HepG2 (cell line): Measurements from ENCODE around the gene AHRR. TPM values are rescaled to one million over a fixed set of nuclear protein-coding genes. Genes with fewer than 3 reads are reported as not detected.

Source experiments
- ARID2 ChIP-seq: sonication (generic); formaldehyde crosslinking; IDR thresholded peaks from 2 replicates; pipeline ENCODE4 v1.8.1; 2022; ENCODE audit warnings: mild to moderate bottlenecking, missing genetic modification reagents, borderline replicate concordance
- EED ChIP-seq: sonication (generic); formaldehyde crosslinking; IDR thresholded peaks from 2 replicates; pipeline ENCODE4 v1.5.0; 2020; ENCODE audit warnings: mild to moderate bottlenecking, missing genetic modification reagents
- HDAC2 ChIP-seq: sonication (generic); formaldehyde crosslinking; IDR thresholded peaks from 2 replicates; pipeline ENCODE4 v1.4.0; 2020; ENCODE audit warnings: missing genetic modification reagents
- HIVEP1 ChIP-seq: sonication (generic); formaldehyde crosslinking; IDR thresholded peaks from 2 replicates; pipeline ENCODE4 v1.4.0; 2020; ENCODE audit warnings: mild to moderate bottlenecking, missing genetic modification reagents
- MTA3 ChIP-seq: sonication (generic); formaldehyde crosslinking; IDR thresholded peaks from 2 replicates; pipeline ENCODE4 v1.4.0; 2020; ENCODE audit warnings: missing genetic modification reagents
- NFE2 ChIP-seq: sonication (generic); formaldehyde crosslinking; IDR thresholded peaks from 2 replicates; pipeline ENCODE4 v1.4.0; 2020; ENCODE audit warnings: missing genetic modification reagents
- NR1H2 ChIP-seq: sonication (generic); formaldehyde crosslinking; IDR thresholded peaks from 2 replicates; pipeline ENCODE4 v1.8.1; 2022; ENCODE audit warnings: low read depth, missing genetic modification reagents, borderline replicate concordance
- PLRG1 ChIP-seq: fragments of 450-650 bp; conservative IDR thresholded peaks from 2 replicates; pipeline ENCODE4 v1.6.1; 2016
- RFX5 ChIP-seq: IDR thresholded peaks from 2 replicates; pipeline ENCODE4 v1.6.1; 2011; ENCODE audit warnings: low read depth, low read length, improper control_type of control experiment
- SAFB2 ChIP-seq: sonication (generic); formaldehyde crosslinking; IDR thresholded peaks from 2 replicates; pipeline ENCODE4 v1.5.1; 2020; ENCODE audit warnings: missing genetic modification reagents, low read depth, mild to moderate bottlenecking, borderline replicate concordance
- SSRP1 ChIP-seq: IDR thresholded peaks from 2 replicates; pipeline ENCODE4 v1.6.1; 2016; ENCODE audit warnings: control low read depth
- WIZ ChIP-seq: sonication (generic); formaldehyde crosslinking; IDR thresholded peaks from 2 replicates; pipeline ENCODE4 v1.5.1; 2020; ENCODE audit warnings: mild to moderate bottlenecking, missing genetic modification reagents
- ZFX ChIP-seq: sonication (generic); formaldehyde crosslinking; IDR thresholded peaks from 2 replicates; pipeline ENCODE4 v1.4.0; 2020; ENCODE audit warnings: mild to moderate bottlenecking, low read depth, missing genetic modification reagents, moderate library complexity
- ZMYM3 ChIP-seq: sonication (generic); formaldehyde crosslinking; IDR thresholded peaks from 2 replicates; pipeline ENCODE4 v1.5.1; 2020; ENCODE audit warnings: mild to moderate bottlenecking, missing genetic modification reagents
- ZNF33A ChIP-seq: sonication (generic); formaldehyde crosslinking; IDR thresholded peaks from 2 replicates; pipeline ENCODE4 v1.5.1; 2020; ENCODE audit warnings: missing genetic modification reagents, mild to moderate bottlenecking, moderate library complexity, borderline replicate concordance
- ZNF782 ChIP-seq: sonication (generic); formaldehyde crosslinking; IDR thresholded peaks from 2 replicates; pipeline ENCODE4 v1.4.0; 2020; ENCODE audit warnings: missing genetic modification reagents, mild to moderate bottlenecking, borderline replicate concordance
- polyA plus RNA-seq, 8 experiments: library from polyadenylated mRNA; depleted of rRNA in 3 of 8; stranded (reverse) in 7 of 8; unstranded in 1 of 8; fragments of >200 nt; fragmentation: Illumina TruSeq in 4 of 8; extraction: Trizol in 4 of 8; gene quantifications; 2 replicates each; pipeline versions ENCODE4 v1.2.1 to v1.2.3, GENCODE V29; 2011 to 2016; ENCODE audit warnings: low read depth in 4 of 8, missing spikeins in 1 of 8, mixed read lengths in 1 of 8; ENCODE audit not compliant: insufficient read depth in 1 of 8
- total RNA-seq, 5 experiments: library from RNA; depleted of rRNA; stranded (reverse); fragments of >200 nt; fragmentation: Illumina TruSeq; extraction: Trizol; gene quantifications; 2 replicates each; pipeline ENCODE4 v1.2.3, GENCODE V29; 2016; ENCODE audit warnings: low read depth in 1 of 5
- TF ChIP-seq, protein P1 (sequence below): sonication (generic); formaldehyde crosslinking; IDR thresholded peaks from 2 replicates; pipeline ENCODE4 v1.8.0; 2022; ENCODE audit warnings: missing genetic modification reagents, mild to moderate bottlenecking, moderate library complexity, borderline replicate concordance
- TF ChIP-seq, protein P2 (sequence below): sonication (generic); formaldehyde crosslinking; IDR thresholded peaks from 2 replicates; pipeline ENCODE4 v1.5.0; 2020; ENCODE audit warnings: missing genetic modification reagents
- TF ChIP-seq, protein P3 (sequence below): sonication (generic); formaldehyde crosslinking; IDR thresholded peaks from 2 replicates; pipeline ENCODE4 v1.5.0; 2020; ENCODE audit warnings: mild to moderate bottlenecking, missing genetic modification reagents
- TF ChIP-seq, protein P4 (sequence below): fragments of 450-650 bp; IDR thresholded peaks from 2 replicates; pipeline ENCODE4 v1.6.1; 2017
- TF ChIP-seq, protein P5 (sequence below): sonication (generic); formaldehyde crosslinking; IDR thresholded peaks from 2 replicates; pipeline ENCODE4 v1.4.0; 2020; ENCODE audit warnings: missing genetic modification reagents, mild to moderate bottlenecking, borderline replicate concordance

Gene AHRR
- total and polyA plus RNA-seq, 2 of the 13 experiments (the other 11 are each of a cell fraction or from before 2014, with no cell fraction given) = 0.28 to 0.35 TPM

DNA sequence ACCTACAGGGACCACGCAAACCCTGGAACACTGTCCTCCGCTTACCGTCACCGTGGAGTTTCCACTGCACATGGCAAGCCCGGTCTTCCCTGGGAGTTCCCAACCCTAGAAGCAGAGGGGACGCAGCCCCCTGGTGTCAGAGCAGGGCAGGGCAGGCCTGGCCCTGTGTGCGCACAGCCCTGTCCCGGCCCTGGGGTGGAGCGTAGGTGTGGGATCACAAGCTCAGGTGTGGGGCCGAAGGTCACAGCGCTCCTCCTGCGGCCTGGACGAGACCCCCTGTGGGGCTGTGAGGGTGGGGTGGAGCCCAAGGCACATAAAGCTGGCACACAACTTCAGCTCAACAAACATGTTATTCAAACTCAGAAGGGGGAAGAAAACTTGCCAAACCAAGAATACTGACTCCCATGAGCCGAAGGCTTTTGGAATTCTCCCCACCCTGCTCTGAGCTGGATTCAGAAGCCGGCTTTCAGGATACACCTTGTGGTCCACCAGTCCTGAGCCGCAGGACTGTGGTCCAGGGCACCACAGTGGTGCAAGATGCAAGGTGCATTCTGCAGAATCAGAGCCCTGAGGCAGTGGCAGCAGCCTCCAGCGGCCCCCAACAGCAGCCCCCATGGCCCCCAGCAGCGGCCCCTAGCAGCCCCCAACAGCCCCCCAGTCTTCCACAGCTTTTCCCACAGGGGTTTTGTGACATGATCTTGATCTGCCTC, 109.6 kb downstream of the AHRR start (continued):
- TF ChIP-seq, protein P1, sequence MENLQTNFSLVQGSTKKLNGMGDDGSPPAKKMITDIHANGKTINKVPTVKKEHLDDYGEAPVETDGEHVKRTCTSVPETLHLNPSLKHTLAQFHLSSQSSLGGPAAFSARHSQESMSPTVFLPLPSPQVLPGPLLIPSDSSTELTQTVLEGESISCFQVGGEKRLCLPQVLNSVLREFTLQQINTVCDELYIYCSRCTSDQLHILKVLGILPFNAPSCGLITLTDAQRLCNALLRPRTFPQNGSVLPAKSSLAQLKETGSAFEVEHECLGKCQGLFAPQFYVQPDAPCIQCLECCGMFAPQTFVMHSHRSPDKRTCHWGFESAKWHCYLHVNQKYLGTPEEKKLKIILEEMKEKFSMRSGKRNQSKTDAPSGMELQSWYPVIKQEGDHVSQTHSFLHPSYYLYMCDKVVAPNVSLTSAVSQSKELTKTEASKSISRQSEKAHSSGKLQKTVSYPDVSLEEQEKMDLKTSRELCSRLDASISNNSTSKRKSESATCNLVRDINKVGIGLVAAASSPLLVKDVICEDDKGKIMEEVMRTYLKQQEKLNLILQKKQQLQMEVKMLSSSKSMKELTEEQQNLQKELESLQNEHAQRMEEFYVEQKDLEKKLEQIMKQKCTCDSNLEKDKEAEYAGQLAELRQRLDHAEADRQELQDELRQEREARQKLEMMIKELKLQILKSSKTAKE = no peak
- no peak for TF ChIP-seq ZMYM3 (CRISPR knock-in tag)
- TF ChIP-seq EED (CRISPR knock-in tag) = no peak
- no peak for TF ChIP-seq RFX5
- no peak for TF ChIP-seq ARID2 (CRISPR knock-in tag)
- TF ChIP-seq NFE2 (CRISPR knock-in tag) = no peak
- no peak for TF ChIP-seq SAFB2 (CRISPR knock-in tag)
- no peak for TF ChIP-seq MTA3
- TF ChIP-seq WIZ (CRISPR knock-in tag) = no peak
- no peak for TF ChIP-seq NR1H2 (CRISPR knock-in tag)
- TF ChIP-seq PLRG1 = no peak
- peak; percentile 44; the same call in 1 of the 2 replicates for TF ChIP-seq ZFX (CRISPR knock-in tag)
- TF ChIP-seq, protein P2, sequence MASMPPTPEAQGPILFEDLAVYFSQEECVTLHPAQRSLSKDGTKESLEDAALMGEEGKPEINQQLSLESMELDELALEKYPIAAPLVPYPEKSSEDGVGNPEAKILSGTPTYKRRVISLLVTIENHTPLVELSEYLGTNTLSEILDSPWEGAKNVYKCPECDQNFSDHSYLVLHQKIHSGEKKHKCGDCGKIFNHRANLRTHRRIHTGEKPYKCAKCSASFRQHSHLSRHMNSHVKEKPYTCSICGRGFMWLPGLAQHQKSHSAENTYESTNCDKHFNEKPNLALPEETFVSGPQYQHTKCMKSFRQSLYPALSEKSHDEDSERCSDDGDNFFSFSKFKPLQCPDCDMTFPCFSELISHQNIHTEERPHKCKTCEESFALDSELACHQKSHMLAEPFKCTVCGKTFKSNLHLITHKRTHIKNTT (CRISPR knock-in tag) = no peak
- TF ChIP-seq, protein P3, sequence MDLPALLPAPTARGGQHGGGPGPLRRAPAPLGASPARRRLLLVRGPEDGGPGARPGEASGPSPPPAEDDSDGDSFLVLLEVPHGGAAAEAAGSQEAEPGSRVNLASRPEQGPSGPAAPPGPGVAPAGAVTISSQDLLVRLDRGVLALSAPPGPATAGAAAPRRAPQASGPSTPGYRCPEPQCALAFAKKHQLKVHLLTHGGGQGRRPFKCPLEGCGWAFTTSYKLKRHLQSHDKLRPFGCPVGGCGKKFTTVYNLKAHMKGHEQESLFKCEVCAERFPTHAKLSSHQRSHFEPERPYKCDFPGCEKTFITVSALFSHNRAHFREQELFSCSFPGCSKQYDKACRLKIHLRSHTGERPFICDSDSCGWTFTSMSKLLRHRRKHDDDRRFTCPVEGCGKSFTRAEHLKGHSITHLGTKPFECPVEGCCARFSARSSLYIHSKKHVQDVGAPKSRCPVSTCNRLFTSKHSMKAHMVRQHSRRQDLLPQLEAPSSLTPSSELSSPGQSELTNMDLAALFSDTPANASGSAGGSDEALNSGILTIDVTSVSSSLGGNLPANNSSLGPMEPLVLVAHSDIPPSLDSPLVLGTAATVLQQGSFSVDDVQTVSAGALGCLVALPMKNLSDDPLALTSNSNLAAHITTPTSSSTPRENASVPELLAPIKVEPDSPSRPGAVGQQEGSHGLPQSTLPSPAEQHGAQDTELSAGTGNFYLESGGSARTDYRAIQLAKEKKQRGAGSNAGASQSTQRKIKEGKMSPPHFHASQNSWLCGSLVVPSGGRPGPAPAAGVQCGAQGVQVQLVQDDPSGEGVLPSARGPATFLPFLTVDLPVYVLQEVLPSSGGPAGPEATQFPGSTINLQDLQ = no peak
- TF ChIP-seq, protein P4, sequence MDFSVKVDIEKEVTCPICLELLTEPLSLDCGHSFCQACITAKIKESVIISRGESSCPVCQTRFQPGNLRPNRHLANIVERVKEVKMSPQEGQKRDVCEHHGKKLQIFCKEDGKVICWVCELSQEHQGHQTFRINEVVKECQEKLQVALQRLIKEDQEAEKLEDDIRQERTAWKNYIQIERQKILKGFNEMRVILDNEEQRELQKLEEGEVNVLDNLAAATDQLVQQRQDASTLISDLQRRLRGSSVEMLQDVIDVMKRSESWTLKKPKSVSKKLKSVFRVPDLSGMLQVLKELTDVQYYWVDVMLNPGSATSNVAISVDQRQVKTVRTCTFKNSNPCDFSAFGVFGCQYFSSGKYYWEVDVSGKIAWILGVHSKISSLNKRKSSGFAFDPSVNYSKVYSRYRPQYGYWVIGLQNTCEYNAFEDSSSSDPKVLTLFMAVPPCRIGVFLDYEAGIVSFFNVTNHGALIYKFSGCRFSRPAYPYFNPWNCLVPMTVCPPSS = no peak
- TF ChIP-seq ZNF33A = no peak
- TF ChIP-seq SSRP1 = no peak
- no peak for TF ChIP-seq HIVEP1 (CRISPR knock-in tag)
- TF ChIP-seq ZNF782 (CRISPR knock-in tag) = no peak
- TF ChIP-seq, protein P5, sequence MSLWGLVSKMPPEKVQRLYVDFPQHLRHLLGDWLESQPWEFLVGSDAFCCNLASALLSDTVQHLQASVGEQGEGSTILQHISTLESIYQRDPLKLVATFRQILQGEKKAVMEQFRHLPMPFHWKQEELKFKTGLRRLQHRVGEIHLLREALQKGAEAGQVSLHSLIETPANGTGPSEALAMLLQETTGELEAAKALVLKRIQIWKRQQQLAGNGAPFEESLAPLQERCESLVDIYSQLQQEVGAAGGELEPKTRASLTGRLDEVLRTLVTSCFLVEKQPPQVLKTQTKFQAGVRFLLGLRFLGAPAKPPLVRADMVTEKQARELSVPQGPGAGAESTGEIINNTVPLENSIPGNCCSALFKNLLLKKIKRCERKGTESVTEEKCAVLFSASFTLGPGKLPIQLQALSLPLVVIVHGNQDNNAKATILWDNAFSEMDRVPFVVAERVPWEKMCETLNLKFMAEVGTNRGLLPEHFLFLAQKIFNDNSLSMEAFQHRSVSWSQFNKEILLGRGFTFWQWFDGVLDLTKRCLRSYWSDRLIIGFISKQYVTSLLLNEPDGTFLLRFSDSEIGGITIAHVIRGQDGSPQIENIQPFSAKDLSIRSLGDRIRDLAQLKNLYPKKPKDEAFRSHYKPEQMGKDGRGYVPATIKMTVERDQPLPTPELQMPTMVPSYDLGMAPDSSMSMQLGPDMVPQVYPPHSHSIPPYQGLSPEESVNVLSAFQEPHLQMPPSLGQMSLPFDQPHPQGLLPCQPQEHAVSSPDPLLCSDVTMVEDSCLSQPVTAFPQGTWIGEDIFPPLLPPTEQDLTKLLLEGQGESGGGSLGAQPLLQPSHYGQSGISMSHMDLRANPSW (CRISPR knock-in tag) = no peak
- TF ChIP-seq HDAC2 = no peak
